ENCODE measurements around the gene FOXK1.

FOXK1 gene

GRCh38 chr7:4727914-4728705 lies 46.0 kb downstream of the FOXK1 start:
- Mint-ChIP-seq H3K27ac (no peak overlapping the region), H3K4me3 (no peak overlapping the region), H3K27me3 (ENCODE audit: low read depth) (no peaks in the 10 kb centered on the region), H3K4me1 (ENCODE audit: low read depth) (peaks cover 22% of the 10 kb centered on the region), H3K9me3 (no peaks in the 10 kb centered on the region), H3K36me3 (ENCODE audit: low read depth) (peaks cover 13% of the 10 kb centered on the region)
- DNase-seq (ENCODE audit: low spot score): no peak

GRCh38 chr7:4729266-4729665 lies 47.2 kb downstream of the FOXK1 start:
- peaks cover 29% of the 10 kb centered on the region for H3K4me1 Mint-ChIP-seq (ENCODE audit: low read depth)
- H3K27ac Mint-ChIP-seq: no peak overlapping the region
- H3K36me3 Mint-ChIP-seq (ENCODE audit: low read depth): peaks cover 20% of the 10 kb centered on the region
- no peak for DNase-seq (ENCODE audit: low spot score)
- H3K4me3 Mint-ChIP-seq: no peak overlapping the region
- no peaks in the 10 kb centered on the region for H3K9me3 Mint-ChIP-seq
- no peaks in the 10 kb centered on the region for H3K27me3 Mint-ChIP-seq (ENCODE audit: low read depth)

GRCh38 chr7:4730276-4730675 lies 48.2 kb downstream of the FOXK1 start:
- Mint-ChIP-seq H3K36me3 (ENCODE audit: low read depth) (peaks cover 18% of the 10 kb centered on the region), H3K27ac (no peak overlapping the region), H3K4me3 (no peak overlapping the region), H3K27me3 (ENCODE audit: low read depth) (no peaks in the 10 kb centered on the region), H3K9me3 (no peaks in the 10 kb centered on the region), H3K4me1 (ENCODE audit: low read depth) (peaks cover 22% of the 10 kb centered on the region)
- no peak for DNase-seq (ENCODE audit: low spot score)

- H3K27ac Mint-ChIP-seq: no peak overlapping the region
- H3K36me3 Mint-ChIP-seq (ENCODE audit: low read depth): peaks cover 18% of the 10 kb centered on the region
These were observed 48.9 kb downstream of the FOXK1 start for GRCh38 chr7:4730971-4731370.

GRCh38 chr7:4731803-4732202 lies 49.7 kb downstream of the FOXK1 start:
- peaks cover 18% of the 10 kb centered on the region for H3K36me3 Mint-ChIP-seq (ENCODE audit: low read depth)
- no peak for DNase-seq (ENCODE audit: low spot score)
- no peaks in the 10 kb centered on the region for H3K9me3 Mint-ChIP-seq
- no peak overlapping the region for H3K4me3 Mint-ChIP-seq
- peaks cover 19% of the 10 kb centered on the region for H3K4me1 Mint-ChIP-seq (ENCODE audit: low read depth)
- no peaks in the 10 kb centered on the region for H3K27me3 Mint-ChIP-seq (ENCODE audit: low read depth)
- no peak overlapping the region for H3K27ac Mint-ChIP-seq

More at GRCh38 chr7:4730971-4731370, 48.9 kb downstream of the FOXK1 start:
- H3K4me3 Mint-ChIP-seq: no peak overlapping the region
- H3K9me3 Mint-ChIP-seq: no peaks in the 10 kb centered on the region
- peaks cover 21% of the 10 kb centered on the region for H3K4me1 Mint-ChIP-seq (ENCODE audit: low read depth)
- DNase-seq (ENCODE audit: low spot score): no peak
- no peaks in the 10 kb centered on the region for H3K27me3 Mint-ChIP-seq (ENCODE audit: low read depth)

GRCh38 chr7:4733936-4734528 lies 51.9 kb downstream of the FOXK1 start:
- DNase-seq (ENCODE audit: low spot score): no peak
- Mint-ChIP-seq H3K27ac (peak overlapping the region; percentile 63), H3K4me1 (ENCODE audit: low read depth) (peaks cover 32% of the 10 kb centered on the region), H3K27me3 (ENCODE audit: low read depth) (no peaks in the 10 kb centered on the region), H3K36me3 (ENCODE audit: low read depth) (peaks cover 20% of the 10 kb centered on the region), H3K9me3 (no peaks in the 10 kb centered on the region), H3K4me3 (peak overlapping the region; percentile 64)

GRCh38 chr7:4734587-4735345 lies 52.7 kb downstream of the FOXK1 start:
- H3K9me3 Mint-ChIP-seq: no peaks in the 10 kb centered on the region
- H3K27ac Mint-ChIP-seq: no peak overlapping the region
- no peak overlapping the region for H3K4me3 Mint-ChIP-seq
- H3K36me3 Mint-ChIP-seq (ENCODE audit: low read depth): peaks cover 20% of the 10 kb centered on the region
- H3K27me3 Mint-ChIP-seq (ENCODE audit: low read depth): no peaks in the 10 kb centered on the region
- no peak for DNase-seq (ENCODE audit: low spot score)
- peaks cover 39% of the 10 kb centered on the region for H3K4me1 Mint-ChIP-seq (ENCODE audit: low read depth)

GRCh38 chr7:4737300-4737699 lies 55.2 kb downstream of the FOXK1 start:
- no peak for DNase-seq (ENCODE audit: low spot score)
- no peak overlapping the region for H3K4me3 Mint-ChIP-seq
- peaks cover 38% of the 10 kb centered on the region for H3K4me1 Mint-ChIP-seq (ENCODE audit: low read depth)
- H3K36me3 Mint-ChIP-seq (ENCODE audit: low read depth): peaks cover 23% of the 10 kb centered on the region
- no peaks in the 10 kb centered on the region for H3K27me3 Mint-ChIP-seq (ENCODE audit: low read depth)
- H3K27ac Mint-ChIP-seq: no peak overlapping the region
- H3K9me3 Mint-ChIP-seq: no peaks in the 10 kb centered on the region

- peak overlapping the region; percentile 79 for H3K4me3 Mint-ChIP-seq
- H3K27ac Mint-ChIP-seq: peak overlapping the region; percentile 89
- DNase-seq (ENCODE audit: low spot score): peak; percentile 32
- peaks cover 27% of the 10 kb centered on the region for H3K36me3 Mint-ChIP-seq (ENCODE audit: low read depth)
- no peaks in the 10 kb centered on the region for H3K9me3 Mint-ChIP-seq
- H3K4me1 Mint-ChIP-seq (ENCODE audit: low read depth): peaks cover 39% of the 10 kb centered on the region
- H3K27me3 Mint-ChIP-seq (ENCODE audit: low read depth): no peaks in the 10 kb centered on the region
These were observed 56.8 kb downstream of the FOXK1 start for GRCh38 chr7:4738711-4739527.

GRCh38 chr7:4739528-4739992 lies 57.5 kb downstream of the FOXK1 start:
- Mint-ChIP-seq H3K27me3 (ENCODE audit: low read depth) (no peaks in the 10 kb centered on the region), H3K36me3 (ENCODE audit: low read depth) (peaks cover 28% of the 10 kb centered on the region), H3K4me1 (ENCODE audit: low read depth) (peaks cover 41% of the 10 kb centered on the region), H3K9me3 (no peaks in the 10 kb centered on the region), H3K4me3 (peak overlapping the region; percentile 79), H3K27ac (peak overlapping the region; percentile 89)
- DNase-seq (ENCODE audit: low spot score): peak; percentile 22

- Mint-ChIP-seq H3K4me3 (no peak overlapping the region), H3K4me1 (ENCODE audit: low read depth) (peaks cover 43% of the 10 kb centered on the region), H3K27ac (no peak overlapping the region), H3K36me3 (ENCODE audit: low read depth) (peaks cover 28% of the 10 kb centered on the region), H3K9me3 (no peaks in the 10 kb centered on the region), H3K27me3 (ENCODE audit: low read depth) (no peaks in the 10 kb centered on the region)
- DNase-seq (ENCODE audit: low spot score): no peak
These were observed 58.7 kb downstream of the FOXK1 start for GRCh38 chr7:4740796-4741195.

GRCh38 chr7:4742051-4742573 lies 60.0 kb downstream of the FOXK1 start:
- no peaks in the 10 kb centered on the region for H3K27me3 Mint-ChIP-seq (ENCODE audit: low read depth)
- no peaks in the 10 kb centered on the region for H3K9me3 Mint-ChIP-seq
- peak; percentile 15 for DNase-seq (ENCODE audit: low spot score)
- no peak overlapping the region for H3K27ac Mint-ChIP-seq
- H3K4me1 Mint-ChIP-seq (ENCODE audit: low read depth): peaks cover 49% of the 10 kb centered on the region
- H3K36me3 Mint-ChIP-seq (ENCODE audit: low read depth): peaks cover 34% of the 10 kb centered on the region
- no peak overlapping the region for H3K4me3 Mint-ChIP-seq

GRCh38 chr7:4742852-4743251 lies 60.8 kb downstream of the FOXK1 start:
- H3K27me3 Mint-ChIP-seq (ENCODE audit: low read depth): no peaks in the 10 kb centered on the region
- H3K4me3 Mint-ChIP-seq: peak overlapping the region; percentile 32
- peaks cover 36% of the 10 kb centered on the region for H3K36me3 Mint-ChIP-seq (ENCODE audit: low read depth)
- DNase-seq (ENCODE audit: low spot score): no peak
- H3K27ac Mint-ChIP-seq: peak overlapping the region; percentile 63
- peaks cover 47% of the 10 kb centered on the region for H3K4me1 Mint-ChIP-seq (ENCODE audit: low read depth)
- H3K9me3 Mint-ChIP-seq: no peaks in the 10 kb centered on the region
